Endothelial cell (in vitro differentiated cells): Measurements from ENCODE around the gene IDH3G. TPM values are rescaled to one million over a fixed set of nuclear protein-coding genes. Genes with fewer than 3 reads are reported as not detected.

Experiments used
- DNase-seq: peaks from one replicate; pipeline ENCODE4 v3.0.0; 2021; ENCODE audit warnings: low spot score
- H3K27ac Mint-ChIP-seq: one replicate; pipeline ENCODE4 v1.8.0; 2021; ENCODE audit warnings: mixed read lengths, inconsistent platforms; ENCODE audit not compliant: unreplicated experiment
- H3K27me3 Mint-ChIP-seq: one replicate; pipeline ENCODE4 v1.8.0; 2021; ENCODE audit warnings: mild to moderate bottlenecking, moderate library complexity, mixed read lengths, inconsistent platforms; ENCODE audit not compliant: unreplicated experiment
- H3K36me3 Mint-ChIP-seq: one replicate; pipeline ENCODE4 v1.8.0; 2021; ENCODE audit warnings: mild to moderate bottlenecking, low read depth, mixed read lengths, inconsistent platforms; ENCODE audit not compliant: unreplicated experiment
- H3K4me1 Mint-ChIP-seq: one replicate; pipeline ENCODE4 v1.8.0; 2021; ENCODE audit warnings: mild to moderate bottlenecking, mixed read lengths, inconsistent platforms; ENCODE audit not compliant: unreplicated experiment
- H3K4me3 Mint-ChIP-seq: one replicate; pipeline ENCODE4 v1.8.0; 2021; ENCODE audit warnings: mild to moderate bottlenecking, mixed read lengths, inconsistent platforms; ENCODE audit not compliant: unreplicated experiment
- H3K9me3 Mint-ChIP-seq: one replicate; pipeline ENCODE4 v1.8.0; 2021; ENCODE audit warnings: mixed read lengths, inconsistent platforms; ENCODE audit not compliant: unreplicated experiment
- CTCF ChIP-seq: fragments of 200-600 bp; sonication (generic); IDR thresholded peaks from one replicate; pipeline ENCODE4 v1.5.0; 2021; ENCODE audit warnings: antibody characterized with exemption; ENCODE audit not compliant: unreplicated experiment
- total RNA-seq: library from RNA; stranded (reverse); fragmentation: NEBNext Ultra II Directional; extraction: Animal tissue kit (Norgen Biotek cat#: 25700); gene quantifications from one replicate; pipeline ENCODE4 v1.2.1, GENCODE V29; 2021; ENCODE audit not compliant: unreplicated experiment

IDH3G gene
- total RNA-seq, 1 donor from 2014 or later, result 43.3 TPM

GRCh38 chrX:153830640-153831428, 36.7 kb upstream of the IDH3G start:
- no peak overlapping the region for H3K4me3 Mint-ChIP-seq
- H3K9me3 Mint-ChIP-seq, result no peaks in the 10 kb centered on the region
- no peaks in the 10 kb centered on the region for H3K36me3 Mint-ChIP-seq
- H3K27ac Mint-ChIP-seq, result no peak overlapping the region
- no peak for TF ChIP-seq CTCF
- H3K27me3 Mint-ChIP-seq, result peaks cover 7% of the 10 kb centered on the region
- peaks cover 2% of the 10 kb centered on the region for H3K4me1 Mint-ChIP-seq
- DNase-seq, result no peak

DNA sequence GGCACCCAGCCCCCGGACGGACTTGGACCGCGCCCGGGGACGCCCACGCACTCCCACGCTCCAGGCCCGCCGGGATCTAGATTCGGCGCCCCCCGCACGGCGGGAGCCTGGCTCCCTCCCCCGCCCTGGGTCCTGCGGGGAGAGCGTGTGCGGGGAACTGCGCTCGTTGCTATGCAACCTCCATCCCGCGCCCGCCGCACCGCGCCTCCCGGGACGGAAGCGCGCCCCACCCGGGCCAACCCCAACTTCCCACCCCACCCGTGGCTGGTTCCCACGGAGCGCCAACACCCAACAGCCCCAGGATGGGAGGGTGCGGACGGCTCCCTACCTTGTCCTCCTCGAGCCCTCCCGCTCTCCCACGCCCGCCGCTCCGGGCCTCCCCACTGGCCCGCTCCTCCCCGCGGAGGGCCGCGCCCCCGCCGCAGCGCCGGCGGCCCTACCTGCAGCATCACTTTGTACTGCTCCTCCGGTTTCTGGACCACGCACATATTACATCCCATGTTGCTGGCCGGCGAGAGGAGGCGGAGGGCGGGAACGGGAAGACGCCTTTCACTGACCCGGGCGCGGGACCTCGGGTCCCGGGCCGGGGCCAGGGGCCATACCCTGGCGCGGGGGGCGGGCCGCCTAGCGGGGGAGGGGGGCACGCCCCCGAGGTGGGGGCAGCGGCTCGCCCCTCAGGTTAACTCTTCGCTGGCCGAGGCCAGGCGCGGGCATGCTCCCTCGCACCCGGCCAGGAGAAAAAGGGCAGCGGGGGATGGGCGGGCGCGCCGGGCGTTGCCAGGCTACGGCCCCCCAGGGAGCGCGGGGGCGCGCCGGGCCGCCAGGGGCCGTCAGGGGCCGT, 35.8 kb upstream of the IDH3G start, which contains the start of gene PDZD4:
Gene PDZD4 (minus strand): TSS at position 746 of the 841 bp plus-strand sequence. CDS start 246 bp downstream, at position 500.
- Mint-ChIP-seq H3K4me1 (peaks cover 7% of the 10 kb centered on the region), H3K27ac (no peak within 1 kb of the TSS), H3K36me3 (no peaks in the 10 kb centered on the region), H3K4me3 (no peak within 1 kb of the TSS), H3K9me3 (no peaks in the 10 kb centered on the region), H3K27me3 (peaks cover 7% of the 10 kb centered on the region)
- TF ChIP-seq CTCF, result no peak
- no peak for DNase-seq

DNA sequence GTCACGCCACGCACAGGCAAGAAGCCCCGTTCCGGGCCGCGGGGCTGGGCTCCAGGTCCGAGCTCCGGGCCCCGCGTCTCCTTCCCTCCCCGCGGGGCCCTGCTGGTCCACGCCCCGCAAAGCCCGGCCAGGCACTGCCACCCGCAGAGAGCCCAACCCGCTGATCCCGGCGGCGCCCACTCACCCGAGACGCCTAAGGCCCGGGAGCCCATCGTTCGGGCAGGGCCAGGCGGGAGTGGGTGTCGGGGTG, 35.3 kb upstream of the IDH3G start:
- no peak overlapping the region for H3K27ac Mint-ChIP-seq
- H3K36me3 Mint-ChIP-seq, result no peaks in the 10 kb centered on the region
- H3K4me3 Mint-ChIP-seq, result no peak overlapping the region
- DNase-seq, result no peak
- no peak for TF ChIP-seq CTCF
- peaks cover 4% of the 10 kb centered on the region for H3K27me3 Mint-ChIP-seq
- peaks cover 7% of the 10 kb centered on the region for H3K4me1 Mint-ChIP-seq
- H3K9me3 Mint-ChIP-seq, result no peaks in the 10 kb centered on the region

DNA sequence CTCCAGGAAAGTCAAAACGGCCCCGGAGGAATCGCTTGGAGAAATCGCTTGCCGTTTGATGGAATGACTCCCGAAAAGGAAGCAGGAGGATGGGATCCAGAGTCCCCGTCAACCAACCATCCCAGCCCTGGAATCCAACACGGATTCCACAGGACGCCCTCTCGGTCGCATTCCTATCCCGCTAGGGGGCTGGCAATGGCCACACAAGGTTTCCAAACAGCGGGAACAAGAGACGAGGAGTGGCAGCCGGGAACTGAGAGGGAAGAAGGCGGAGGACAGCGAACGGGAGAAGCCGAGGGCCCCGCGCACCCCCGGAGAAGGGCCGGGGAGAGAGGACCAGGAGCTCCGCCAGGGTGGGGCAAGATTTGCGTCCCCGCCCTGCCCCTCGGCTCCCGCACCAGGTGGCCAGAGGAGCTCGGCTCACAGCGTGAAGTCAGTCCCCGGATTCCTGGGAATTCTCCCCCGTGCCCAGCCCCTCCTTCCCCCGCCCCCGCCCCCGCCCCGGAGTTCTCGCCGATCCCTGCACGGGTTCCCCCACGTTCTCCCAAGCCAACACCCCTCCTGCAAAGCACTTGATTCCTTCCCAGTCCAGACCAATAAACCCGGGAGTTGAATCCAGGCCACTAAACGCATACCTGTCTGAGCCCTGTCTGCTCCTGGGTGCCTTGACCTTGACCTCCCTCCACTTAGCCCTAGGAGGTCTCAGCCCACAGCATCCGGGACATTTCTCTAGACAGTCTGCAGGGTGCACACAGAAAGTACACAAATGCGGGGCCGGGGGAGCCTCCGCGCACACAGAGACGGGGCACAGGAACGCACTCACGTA, 34.8 kb upstream of the IDH3G start:
- no peak overlapping the region for H3K4me3 Mint-ChIP-seq
- no peaks in the 10 kb centered on the region for H3K9me3 Mint-ChIP-seq
- no peak for TF ChIP-seq CTCF
- H3K36me3 Mint-ChIP-seq, result no peaks in the 10 kb centered on the region
- H3K4me1 Mint-ChIP-seq, result peaks cover 7% of the 10 kb centered on the region
- DNase-seq, result no peak
- no peak overlapping the region for H3K27ac Mint-ChIP-seq
- H3K27me3 Mint-ChIP-seq, result peaks cover 4% of the 10 kb centered on the region
